Panc1 (cell line): ENCODE data around the gene RPS16. TPM values are rescaled to one million over a fixed set of nuclear protein-coding genes. Genes with fewer than 3 reads are reported as not detected.
"Not testable (repeated sequence)": the region's sequence is repeated elsewhere in the genome, so short reads cannot be mapped to it uniquely, and the experiment has no call there.

Experiments used
- ATAC-seq: fragments of 200-7000 bp; cut with Tn5 transposase; 2 replicates; pipeline ENCODE4 v1.9.1; 2020; ENCODE audit warnings: mild to moderate bottlenecking, moderate library complexity
- BruUV-seq: library from RNA; stranded (reverse); fragments of 400-500 nt; replicated peaks from 2 replicates; lab custom pipeline; 2021; lab: Mats Ljungman, UMichigan
- CTCF ChIA-PET: fragments of 300-600 bp; sonication (Branson Sonifier 250); formaldehyde crosslinking; loops from one replicate; lab custom pipeline; 2022; ENCODE audit warnings: antibody characterized with exemption; lab: Charles Lee
- POLR2A ChIA-PET: fragments of 300-600 bp; sonication (Branson Sonifier 250); formaldehyde crosslinking; loops from one replicate; lab custom pipeline; 2022; ENCODE audit warnings: antibody characterized with exemption; lab: Charles Lee
- DNase-seq: peaks from one replicate; pipeline ENCODE4 v3.0.0-alpha.2; 2010; ENCODE audit warnings: low read depth, low spot score
- H3K27ac ChIP-seq: 2 replicates; pipeline ENCODE4 v1.5.1; 2011; ENCODE audit warnings: mild to moderate bottlenecking, low read length, inconsistent platforms
- H3K27me3 ChIP-seq: fragments of 200-500 bp; sonication (Bioruptor generic); 2 replicates; pipeline ENCODE4 v1.6.0; 2014; ENCODE audit warnings: low read length, inconsistent platforms; ENCODE audit not compliant: control insufficient read depth, insufficient read depth
- H3K36me3 ChIP-seq: fragments of 200-500 bp; sonication (Bioruptor generic); 2 replicates; pipeline ENCODE4 v1.5.1; 2014; ENCODE audit warnings: inconsistent platforms, mild to moderate bottlenecking, low read length, moderate library complexity; ENCODE audit not compliant: control insufficient read depth, insufficient read depth
- H3K4me1 ChIP-seq: 2 replicates; pipeline ENCODE4 v1.5.1; 2011; ENCODE audit warnings: inconsistent platforms, mild to moderate bottlenecking, low read length, moderate library complexity; ENCODE audit not compliant: control insufficient read depth, insufficient read depth
- H3K4me3 ChIP-seq, 2 experiments: 2 replicates each; pipeline ENCODE4 v1.5.1; 2011 to 2012; ENCODE audit warnings: low read depth in 2 of 2, low read length in 2 of 2, mild to moderate bottlenecking in 2 of 2, inconsistent platforms in 1 of 2, moderate library complexity in 1 of 2
- H3K9me3 ChIP-seq: fragments of 200-500 bp; sonication (Bioruptor generic); 2 replicates; pipeline ENCODE4 v1.5.1; 2014; ENCODE audit warnings: low read depth, mild to moderate bottlenecking, inconsistent platforms, low read length, moderate library complexity; ENCODE audit not compliant: control insufficient read depth, insufficient read depth
- CTCF ChIP-seq: fragments of 450-650 bp; IDR thresholded peaks from 2 replicates; pipeline ENCODE4 v1.5.1; 2017; ENCODE audit warnings: mild to moderate bottlenecking
- POLR2AphosphoS5 ChIP-seq: IDR thresholded peaks from 2 replicates; pipeline ENCODE4 v1.6.1; 2012; ENCODE audit warnings: mild to moderate bottlenecking, low read depth, low read length, moderate library complexity
- REST ChIP-seq, 2 experiments: IDR thresholded peaks; 2 replicates each; pipeline ENCODE4 v1.6.1; 2011 to 2012; ENCODE audit warnings: low read depth in 2 of 2, control low read depth in 1 of 2, low read length in 1 of 2, mild to moderate bottlenecking in 1 of 2, moderate library complexity in 1 of 2; ENCODE audit not compliant: insufficient read depth in 1 of 2
- SIN3A ChIP-seq: IDR thresholded peaks from 2 replicates; pipeline ENCODE4 v1.6.1; 2012; ENCODE audit warnings: low read depth, mild to moderate bottlenecking, low read length, moderate library complexity, borderline replicate concordance; ENCODE audit not compliant: insufficient read depth
- TCF7L2 ChIP-seq: IDR thresholded peaks from 2 replicates; pipeline ENCODE4 v1.6.1; 2011; ENCODE audit warnings: mild to moderate bottlenecking, low read depth, low read length, inconsistent platforms
- in situ Hi-C: cut with HindIII; loops from 2 replicates; pipeline ENCODE4 v1.10.0; 2016; ENCODE audit warnings: low sequenced_read_pairs, low pct_unique_long_range_greater_than_20kb
- intact Hi-C: fragments of 100-400 bp; cut with micrococcal nuclease; formaldehyde crosslinking; loops from one replicate; pipeline ENCODE4 v1.10.0; 2022; ENCODE audit not compliant: unreplicated experiment
- total RNA-seq: library from RNA; stranded (reverse); gene quantifications from one replicate; pipeline ENCODE4 v1.2.1, GENCODE V29; 2021; ENCODE audit not compliant: unreplicated experiment

The RPS16 gene
- total RNA-seq, 1 experiment from 2014 or later = 27,832 TPM

- H3K36me3 ChIP-seq = peaks cover 41% of the 10 kb centered on the region
These were observed 43.6 kb upstream of the RPS16 start for GRCh38 chr19:39479319-39479801.

GRCh38 chr19:39475748-39476147, 40.0 kb upstream of the RPS16 start:
- ATAC-seq (no peak), DNase-seq (no peak)
- no peak overlapping the region for H3K27ac ChIP-seq
- no peaks in the 10 kb centered on the region for H3K9me3 ChIP-seq
- in situ Hi-C loops (no loop called here), intact Hi-C loops (no loop called here)
- ChIA-PET POLR2A (interaction anchor here (0.6 to 3.5 kb wide), 15 partner anchors 12 to 118 kb away, joined by 3 to 36 read pairs (median 5); partner anchors contain the start of genes RPS16 and SELENOV), CTCF (interaction anchor here (0.6 to 3.9 kb wide), 28 partner anchors 10 to 289 kb away, joined by 3 to 134 read pairs (median 17); partner anchors contain the start of genes DLL3, EID2, EID2B and PLEKHG2)
- no TSS peak for BruUV-seq
- H3K4me3 ChIP-seq = no peak overlapping the region
- H3K4me1 ChIP-seq = peaks cover 10% of the 10 kb centered on the region
- H3K36me3 ChIP-seq = peaks cover 59% of the 10 kb centered on the region
- no peaks in the 10 kb centered on the region for H3K27me3 ChIP-seq
- no peak for TF ChIP-seq SIN3A
- TF ChIP-seq CTCF = no peak
- no peak for TF ChIP-seq REST (IDR thresholded peaks at IDR 0.05; ENCODE audit: insufficient read depth in 1 of 2, low read depth in 2 of 2, low read length in 1 of 2)
- TF ChIP-seq POLR2AphosphoS5 = no peak
- no peak for TF ChIP-seq TCF7L2

More at GRCh38 chr19:39479319-39479801, 43.6 kb upstream of the RPS16 start:
- Histone ChIP-seq H3K27ac (peak overlapping the region; percentile 86), H3K4me1 (peaks cover 23% of the 10 kb centered on the region)
- ATAC-seq, in situ Hi-C loops, intact Hi-C loops, BruUV-seq, H3K9me3 ChIP-seq, H3K4me3 ChIP-seq, H3K27me3 ChIP-seq, DNase-seq: not testable (repeated sequence)
- ChIA-PET CTCF (interaction anchor here (0.6 to 1.6 kb wide), 4 partner anchors 10 to 24 kb away, joined by 3 to 10 read pairs (median 4); no protein-coding TSS in a partner anchor), POLR2A (interaction anchor here (1.7 kb wide), 1 partner anchor 44 kb away, joined by 14 read pairs; the partner anchor contains the start of gene RPS16)
